Liver (tissue), 9 donors: ENCODE results near the gene XDH. TPM values are rescaled to one million over a fixed set of nuclear protein-coding genes. Genes with fewer than 3 reads are reported as not detected.

Experiments used
- DNase-seq: peaks from one replicate; pipeline ENCODE4 v3.0.0-alpha.2; 2017; ENCODE audit warnings: low spot score
- H3K27ac ChIP-seq, 2 donors: one replicate each; pipeline ENCODE4 v1.7.0; 2013; ENCODE audit warnings: inconsistent platforms in 2 of 2, low read length in 2 of 2, control low read depth in 1 of 2, low read depth in 1 of 2, mild to moderate bottlenecking in 1 of 2
- H3K27me3 ChIP-seq, 4 donors: one replicate each; pipeline versions ENCODE4 v1.6.1 to v1.7.0; 2013; ENCODE audit warnings: low read length in 3 of 4, inconsistent platforms in 1 of 4, mild to moderate bottlenecking in 1 of 4, moderate library complexity in 1 of 4; ENCODE audit not compliant: control insufficient read depth in 4 of 4, insufficient read depth in 4 of 4
- H3K36me3 ChIP-seq, 4 donors: one replicate each; pipeline versions ENCODE4 v1.6.1 to v1.7.0; 2013; ENCODE audit warnings: low read length in 3 of 4, mild to moderate bottlenecking in 3 of 4, low read depth in 1 of 4, moderate library complexity in 1 of 4; ENCODE audit not compliant: control insufficient read depth in 4 of 4, insufficient read depth in 3 of 4
- H3K4me1 ChIP-seq, 4 donors: one replicate each; pipeline versions ENCODE4 v1.6.1 to v1.7.0; 2013; ENCODE audit warnings: low read length in 3 of 4, mild to moderate bottlenecking in 3 of 4, moderate library complexity in 1 of 4; ENCODE audit not compliant: control insufficient read depth in 4 of 4, insufficient read depth in 4 of 4
- H3K4me3 ChIP-seq, 3 donors: one replicate each; pipeline versions ENCODE4 v1.6.1 to v1.7.0; 2013; ENCODE audit warnings: low read length in 3 of 3, control low read depth in 1 of 3, low read depth in 1 of 3, mild to moderate bottlenecking in 1 of 3
- H3K9ac ChIP-seq, 2 donors: one replicate each; pipeline ENCODE4 v1.7.0; 2013; ENCODE audit warnings: low read length in 2 of 2, mild to moderate bottlenecking in 2 of 2, moderate library complexity in 2 of 2, control low read depth in 1 of 2, low read depth in 1 of 2
- H3K9me3 ChIP-seq, 4 donors: one replicate each; pipeline versions ENCODE4 v1.6.1 to v1.7.0; 2013; ENCODE audit warnings: low read length in 3 of 4; ENCODE audit not compliant: control insufficient read depth in 4 of 4
- ATF3 ChIP-seq: IDR thresholded peaks from 2 replicates; pipeline ENCODE4 v1.6.1; 2016; ENCODE audit warnings: antibody characterized with exemption
- FOXA1 ChIP-seq: IDR thresholded peaks from 2 replicates; pipeline ENCODE4 v1.6.1; 2016; ENCODE audit warnings: antibody characterized with exemption
- FOXA2 ChIP-seq: IDR thresholded peaks from 2 replicates; pipeline ENCODE4 v1.6.1; 2016; ENCODE audit warnings: antibody characterized with exemption
- GABPA ChIP-seq, 2 donors: IDR thresholded peaks in 1 of 2; conservative IDR thresholded peaks in 1 of 2; 2 replicates each; pipeline ENCODE4 v1.6.1; 2016; ENCODE audit warnings: antibody characterized with exemption in 2 of 2, mild to moderate bottlenecking in 1 of 2, moderate library complexity in 1 of 2
- HNF4A ChIP-seq, 2 donors: conservative IDR thresholded peaks; 2 replicates each; pipeline ENCODE4 v1.6.1; 2016; ENCODE audit warnings: antibody characterized with exemption in 2 of 2, mild to moderate bottlenecking in 2 of 2
- JUND ChIP-seq, 2 donors: IDR thresholded peaks; 2 replicates each; pipeline ENCODE4 v1.6.1; 2016; ENCODE audit warnings: antibody characterized with exemption in 2 of 2
- MAX ChIP-seq: IDR thresholded peaks from 2 replicates; pipeline ENCODE4 v1.6.1; 2016; ENCODE audit warnings: antibody characterized with exemption
- NR2F2 ChIP-seq: IDR thresholded peaks from 2 replicates; pipeline ENCODE4 v1.6.1; 2016; ENCODE audit warnings: antibody characterized with exemption
- REST ChIP-seq: IDR thresholded peaks from 2 replicates; pipeline ENCODE4 v1.6.1; 2016; ENCODE audit warnings: antibody characterized with exemption, mild to moderate bottlenecking
- RXRA ChIP-seq, 2 donors: IDR thresholded peaks; 2 replicates each; pipeline ENCODE4 v1.6.1; 2017 to 2018; ENCODE audit warnings: antibody characterized with exemption in 2 of 2, mild to moderate bottlenecking in 1 of 2
- SP1 ChIP-seq: IDR thresholded peaks from 2 replicates; pipeline ENCODE4 v1.6.1; 2018; ENCODE audit warnings: antibody characterized with exemption, mild to moderate bottlenecking
- TAF1 ChIP-seq: conservative IDR thresholded peaks from 2 replicates; pipeline ENCODE4 v1.6.1; 2016; ENCODE audit warnings: antibody characterized with exemption, mild to moderate bottlenecking
- YY1 ChIP-seq: IDR thresholded peaks from 2 replicates; pipeline ENCODE4 v1.6.1; 2016; ENCODE audit warnings: antibody characterized with exemption, mild to moderate bottlenecking
- ZBTB33 ChIP-seq: IDR thresholded peaks from 2 replicates; pipeline ENCODE4 v1.6.1; 2016; ENCODE audit warnings: antibody characterized with exemption
- WGBS: extraction: QIAGEN DNeasy Blood & Tissue Kit; methylation state at CpG from one replicate; pipeline ENCODE4 v1.1.7; 2013; 5-methylcytosine and 5-hydroxymethylcytosine counted together
- polyA plus RNA-seq, 2 donors: library from polyadenylated mRNA; stranded (reverse) in 1 of 2; unstranded in 1 of 2; fragments of 200-250 nt in 1 of 2; fragments of >200 nt in 1 of 2; fragmentation: Nextera tagmentation in 1 of 2; extraction: Ambion mirVana in 1 of 2; gene quantifications; one replicate each; pipeline versions ENCODE4 v1.2.1 to v1.2.3, GENCODE V29; 2013 to 2015
- total RNA-seq, 2 donors: library from RNA; depleted of rRNA; stranded (reverse); fragments of >200 nt; gene quantifications; one replicate each; pipeline ENCODE4 v1.2.3, GENCODE V29; 2014
- donor health status: healthy.
- donor health status: healthy.
- donor health status: healthy.
- donor health status: healthy.
- donor health status: healthy.

Gene XDH
- total and polyA plus RNA-seq, 4 donors: 6.8 to 76.6 (median 12.0) TPM

- no peak for TF ChIP-seq FOXA2
- TF ChIP-seq HNF4A (conservative IDR thresholded peaks at IDR 0.05): no peak
- TF ChIP-seq JUND (IDR thresholded peaks at IDR 0.05): no peak
- no peak for TF ChIP-seq ATF3
- no peak for TF ChIP-seq TAF1
- no peak for TF ChIP-seq GABPA (IDR thresholded peaks at IDR 0.05 in 1 of 2, conservative IDR thresholded peaks at IDR 0.05 in 1 of 2)
Observed at GRCh38 chr2:31430439-31431165, 16.1 kb upstream of the XDH start (continued).

GRCh38 chr2:31429759-31430438, 15.4 kb upstream of the XDH start:
- TF ChIP-seq TAF1: no peak
- no peak for TF ChIP-seq YY1
- TF ChIP-seq HNF4A (conservative IDR thresholded peaks at IDR 0.05): no peak
- no peak for TF ChIP-seq ZBTB33
- no peak for TF ChIP-seq RXRA (IDR thresholded peaks at IDR 0.05)
- TF ChIP-seq SP1: no peak
- TF ChIP-seq MAX: no peak
- TF ChIP-seq REST: no peak
- TF ChIP-seq FOXA1: no peak
- TF ChIP-seq NR2F2: no peak
- no peak for TF ChIP-seq FOXA2
- no peak for TF ChIP-seq GABPA (IDR thresholded peaks at IDR 0.05 in 1 of 2, conservative IDR thresholded peaks at IDR 0.05 in 1 of 2)
- TF ChIP-seq ATF3: no peak
- no peak for DNase-seq
- H3K9me3 ChIP-seq: no peaks in the 10 kb centered on the region
- no peaks in the 10 kb centered on the region for H3K27me3 ChIP-seq
- no peak overlapping the region for H3K9ac ChIP-seq
- H3K36me3 ChIP-seq: no peaks in the 10 kb centered on the region
- WGBS: 81% methylated on average over 5 of the region's 5 CpGs
- no peak overlapping the region for H3K4me3 ChIP-seq
- H3K4me1 ChIP-seq: no peaks in the 10 kb centered on the region
- no peak overlapping the region for H3K27ac ChIP-seq
